ENCODE data around the gene PXDN.
A peak's percentile ranks its signal among the peaks of the same experiment; 100 is the strongest.

PXDN gene

DNA sequence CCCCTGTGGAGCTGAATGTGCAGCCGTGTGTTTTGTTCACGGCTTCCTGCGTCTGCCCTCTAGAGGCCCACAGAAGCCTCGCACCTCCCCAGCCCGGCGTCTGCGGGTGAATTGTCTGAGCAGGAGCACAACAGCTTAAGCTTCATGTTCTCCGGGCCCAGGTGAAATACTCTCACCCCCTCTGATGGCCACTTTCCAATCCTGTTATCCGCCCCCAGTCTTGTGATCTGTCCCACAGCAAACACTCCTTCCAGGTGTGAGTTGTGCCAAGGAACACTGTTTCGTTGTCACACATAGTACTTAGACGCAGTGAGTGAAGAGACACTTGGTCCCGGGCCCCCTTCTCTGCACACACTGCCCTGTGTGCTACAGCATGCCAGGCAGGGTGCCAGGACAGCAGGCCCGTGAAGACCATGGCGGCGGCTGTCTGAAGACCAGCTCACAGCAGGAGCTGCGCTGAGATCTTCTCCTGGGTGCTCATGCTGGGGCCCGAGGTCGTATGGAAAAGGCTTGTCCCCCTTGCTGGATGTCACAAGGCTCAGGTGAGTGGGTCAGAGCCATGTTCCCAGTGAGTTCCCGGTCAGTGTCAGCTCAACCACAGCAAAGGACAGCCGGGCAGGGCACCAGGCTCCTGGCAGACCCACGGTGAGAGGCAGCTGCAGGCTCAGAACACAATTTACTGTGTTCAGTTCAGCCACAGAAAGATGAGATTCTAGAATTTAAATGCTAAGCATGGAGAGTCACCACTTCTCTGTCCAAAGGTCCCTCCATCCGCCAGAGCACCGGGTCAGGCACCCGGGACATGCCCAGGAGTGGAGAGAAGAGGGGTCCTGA lies 6.8 kb upstream of the PXDN start:
- POLR2A ChIA-PET = interaction anchor here (1.1 kb wide), 1 partner anchor 150 kb away, joined by 3 read pairs; no protein-coding TSS in a partner anchor
- no peaks in the 10 kb centered on the region for H3K36me3 ChIP-seq (ENCODE audit: control insufficient read depth in 2 of 2, insufficient read depth in 1 of 2, low read length in 2 of 2)
- no peaks in the 10 kb centered on the region; the same call in 1 of the 2 replicates for H3K4me1 ChIP-seq (ENCODE audit: control insufficient read depth, insufficient read depth, low read length)
- TF ChIP-seq ZNF654 (tag by site-specific recombination; IDR thresholded peaks at IDR 0.05; ENCODE audit: low read depth) = peak; percentile 45
- peak; percentile 91 for TF ChIP-seq ZBTB20 (tag by site-specific recombination; IDR thresholded peaks at IDR 0.05)
- no peak for TF ChIP-seq ZNF157 (tag by site-specific recombination; IDR thresholded peaks at IDR 0.05)
- TF ChIP-seq GFI1B (tag by site-specific recombination; IDR thresholded peaks at IDR 0.05) = no peak
- TF ChIP-seq ZNF140 (tag by site-specific recombination; IDR thresholded peaks at IDR 0.05) = no peak
- TF ChIP-seq, protein P1, sequence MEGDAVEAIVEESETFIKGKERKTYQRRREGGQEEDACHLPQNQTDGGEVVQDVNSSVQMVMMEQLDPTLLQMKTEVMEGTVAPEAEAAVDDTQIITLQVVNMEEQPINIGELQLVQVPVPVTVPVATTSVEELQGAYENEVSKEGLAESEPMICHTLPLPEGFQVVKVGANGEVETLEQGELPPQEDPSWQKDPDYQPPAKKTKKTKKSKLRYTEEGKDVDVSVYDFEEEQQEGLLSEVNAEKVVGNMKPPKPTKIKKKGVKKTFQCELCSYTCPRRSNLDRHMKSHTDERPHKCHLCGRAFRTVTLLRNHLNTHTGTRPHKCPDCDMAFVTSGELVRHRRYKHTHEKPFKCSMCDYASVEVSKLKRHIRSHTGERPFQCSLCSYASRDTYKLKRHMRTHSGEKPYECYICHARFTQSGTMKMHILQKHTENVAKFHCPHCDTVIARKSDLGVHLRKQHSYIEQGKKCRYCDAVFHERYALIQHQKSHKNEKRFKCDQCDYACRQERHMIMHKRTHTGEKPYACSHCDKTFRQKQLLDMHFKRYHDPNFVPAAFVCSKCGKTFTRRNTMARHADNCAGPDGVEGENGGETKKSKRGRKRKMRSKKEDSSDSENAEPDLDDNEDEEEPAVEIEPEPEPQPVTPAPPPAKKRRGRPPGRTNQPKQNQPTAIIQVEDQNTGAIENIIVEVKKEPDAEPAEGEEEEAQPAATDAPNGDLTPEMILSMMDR (tag by site-specific recombination; IDR thresholded peaks at IDR 0.05) = peak; percentile 79
- TF ChIP-seq RBAK (tag by site-specific recombination; IDR thresholded peaks at IDR 0.05) = no peak
- no peak for TF ChIP-seq BCL11A (tag by site-specific recombination; IDR thresholded peaks at IDR 0.05; ENCODE audit: low read depth)
- TF ChIP-seq ZNF426 (tag by site-specific recombination; IDR thresholded peaks at IDR 0.05) = no peak
- TF ChIP-seq, protein P2, sequence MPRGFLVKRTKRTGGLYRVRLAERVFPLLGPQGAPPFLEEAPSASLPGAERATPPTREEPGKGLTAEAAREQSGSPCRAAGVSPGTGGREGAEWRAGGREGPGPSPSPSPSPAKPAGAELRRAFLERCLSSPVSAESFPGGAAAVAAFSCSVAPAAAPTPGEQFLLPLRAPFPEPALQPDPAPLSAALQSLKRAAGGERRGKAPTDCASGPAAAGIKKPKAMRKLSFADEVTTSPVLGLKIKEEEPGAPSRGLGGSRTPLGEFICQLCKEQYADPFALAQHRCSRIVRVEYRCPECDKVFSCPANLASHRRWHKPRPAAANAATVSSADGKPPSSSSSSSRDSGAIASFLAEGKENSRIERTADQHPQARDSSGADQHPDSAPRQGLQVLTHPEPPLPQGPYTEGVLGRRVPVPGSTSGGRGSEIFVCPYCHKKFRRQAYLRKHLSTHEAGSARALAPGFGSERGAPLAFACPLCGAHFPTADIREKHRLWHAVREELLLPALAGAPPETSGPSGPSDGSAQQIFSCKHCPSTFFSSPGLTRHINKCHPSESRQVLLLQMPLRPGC (tag by site-specific recombination; IDR thresholded peaks at IDR 0.05) = no peak
- no peaks in the 10 kb centered on the region for H3K9me3 ChIP-seq (ENCODE audit: control insufficient read depth, insufficient read depth, low read depth, low read length)
- H3K4me3 ChIP-seq (ENCODE audit: low read depth, low read length) = no peak overlapping the region
- CTCF ChIA-PET = interaction anchor here (0.6 to 1.8 kb wide), 30 partner anchors 8 to 200 kb away, joined by 3 to 12 read pairs (median 4); no protein-coding TSS in a partner anchor
- no peak overlapping the region for H3K27ac ChIP-seq (ENCODE audit: extremely low read depth, low read depth, low read length)

DNA sequence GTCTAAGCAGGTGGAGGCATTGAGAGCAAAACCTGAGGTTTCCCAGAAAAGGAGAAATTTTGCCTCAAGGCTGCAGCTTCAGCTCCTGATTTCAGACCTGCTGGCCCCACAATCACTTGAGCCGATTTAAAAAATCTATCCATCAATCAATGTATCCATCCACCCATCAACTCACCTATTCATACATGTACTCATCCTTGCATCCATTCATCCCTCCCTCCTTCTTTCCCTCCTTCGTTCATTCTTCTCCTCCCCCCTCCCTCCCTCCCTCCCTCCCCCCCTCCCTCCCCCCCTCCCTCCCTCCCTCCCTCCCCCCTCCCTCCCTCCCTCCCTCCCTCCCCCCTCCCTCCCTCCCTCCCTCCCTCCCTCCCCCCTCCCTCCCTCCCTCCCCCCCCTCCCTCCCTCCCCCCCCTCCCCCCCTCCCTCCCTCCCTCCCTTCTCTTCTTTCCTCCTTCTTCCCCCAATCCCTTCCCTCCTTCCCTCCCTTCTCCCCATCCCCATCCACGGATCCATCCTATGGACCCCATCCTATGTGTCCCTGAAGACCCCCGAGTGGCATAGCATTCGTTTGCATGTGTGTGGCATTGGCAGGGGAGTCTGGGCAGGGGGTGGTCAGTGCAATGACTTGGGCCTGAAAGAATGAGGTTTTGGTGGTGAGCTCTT lies 6.1 kb upstream of the PXDN start:
- ChIA-PET POLR2A (interaction anchor here (1.1 kb wide), 1 partner anchor 149 kb away, joined by 3 read pairs; no protein-coding TSS in a partner anchor), CTCF (interaction anchor here (0.6 to 1.8 kb wide), 31 partner anchors 8 to 1086 kb away, joined by 3 to 12 read pairs (median 4); no protein-coding TSS in a partner anchor)
- H3K4me1 ChIP-seq (ENCODE audit: control insufficient read depth, insufficient read depth, low read length) = no peaks in the 10 kb centered on the region; the same call in 1 of the 2 replicates
- H3K36me3 ChIP-seq (ENCODE audit: control insufficient read depth in 2 of 2, insufficient read depth in 1 of 2, low read length in 2 of 2) = no peaks in the 10 kb centered on the region
- TF ChIP-seq ZNF157 (tag by site-specific recombination; IDR thresholded peaks at IDR 0.05) = no peak
- TF ChIP-seq, protein P3, sequence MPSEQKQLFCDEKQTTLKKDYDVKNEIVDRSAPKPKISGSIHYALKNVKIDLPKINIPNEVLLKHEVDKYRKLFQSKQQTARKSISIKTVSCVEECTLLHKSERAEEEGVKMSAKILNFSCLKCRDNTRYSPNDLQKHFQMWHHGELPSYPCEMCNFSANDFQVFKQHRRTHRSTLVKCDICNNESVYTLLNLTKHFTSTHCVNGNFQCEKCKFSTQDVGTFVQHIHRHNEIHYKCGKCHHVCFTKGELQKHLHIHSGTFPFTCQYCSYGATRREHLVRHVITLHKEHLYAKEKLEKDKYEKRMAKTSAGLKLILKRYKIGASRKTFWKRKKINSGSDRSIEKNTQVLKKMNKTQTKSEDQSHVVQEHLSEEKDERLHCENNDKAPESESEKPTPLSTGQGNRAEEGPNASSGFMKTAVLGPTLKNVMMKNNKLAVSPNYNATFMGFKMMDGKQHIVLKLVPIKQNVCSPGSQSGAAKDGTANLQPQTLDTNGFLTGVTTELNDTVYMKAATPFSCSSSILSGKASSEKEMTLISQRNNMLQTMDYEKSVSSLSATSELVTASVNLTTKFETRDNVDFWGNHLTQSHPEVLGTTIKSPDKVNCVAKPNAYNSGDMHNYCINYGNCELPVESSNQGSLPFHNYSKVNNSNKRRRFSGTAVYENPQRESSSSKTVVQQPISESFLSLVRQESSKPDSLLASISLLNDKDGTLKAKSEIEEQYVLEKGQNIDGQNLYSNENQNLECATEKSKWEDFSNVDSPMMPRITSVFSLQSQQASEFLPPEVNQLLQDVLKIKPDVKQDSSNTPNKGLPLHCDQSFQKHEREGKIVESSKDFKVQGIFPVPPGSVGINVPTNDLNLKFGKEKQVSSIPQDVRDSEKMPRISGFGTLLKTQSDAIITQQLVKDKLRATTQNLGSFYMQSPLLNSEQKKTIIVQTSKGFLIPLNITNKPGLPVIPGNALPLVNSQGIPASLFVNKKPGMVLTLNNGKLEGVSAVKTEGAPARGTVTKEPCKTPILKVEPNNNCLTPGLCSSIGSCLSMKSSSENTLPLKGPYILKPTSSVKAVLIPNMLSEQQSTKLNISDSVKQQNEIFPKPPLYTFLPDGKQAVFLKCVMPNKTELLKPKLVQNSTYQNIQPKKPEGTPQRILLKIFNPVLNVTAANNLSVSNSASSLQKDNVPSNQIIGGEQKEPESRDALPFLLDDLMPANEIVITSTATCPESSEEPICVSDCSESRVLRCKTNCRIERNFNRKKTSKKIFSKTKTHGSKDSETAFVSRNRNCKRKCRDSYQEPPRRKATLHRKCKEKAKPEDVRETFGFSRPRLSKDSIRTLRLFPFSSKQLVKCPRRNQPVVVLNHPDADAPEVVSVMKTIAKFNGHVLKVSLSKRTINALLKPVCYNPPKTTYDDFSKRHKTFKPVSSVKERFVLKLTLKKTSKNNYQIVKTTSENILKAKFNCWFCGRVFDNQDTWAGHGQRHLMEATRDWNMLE (tag by site-specific recombination; conservative IDR thresholded peaks at IDR 0.05; ENCODE audit: low read depth) = no peak
- no peak for TF ChIP-seq ZNF354C (tag by site-specific recombination; IDR thresholded peaks at IDR 0.05; ENCODE audit: borderline replicate concordance, low read depth)
- TF ChIP-seq ZBTB8A (tag by site-specific recombination; IDR thresholded peaks at IDR 0.05) = no peak
- H3K9me3 ChIP-seq (ENCODE audit: control insufficient read depth, insufficient read depth, low read depth, low read length) = no peaks in the 10 kb centered on the region
- H3K27ac ChIP-seq (ENCODE audit: extremely low read depth, low read depth, low read length) = no peak overlapping the region
- no peak overlapping the region for H3K4me3 ChIP-seq (ENCODE audit: low read depth, low read length)

Data from HEK293 (cell line).